Activated CD8-positive, alpha-beta memory T cell treated with anti-CD3 and anti-CD28 coated beads for 48 hours (primary cell): ENCODE data around the gene VAPB.
"Not testable (repeated sequence)": the region's sequence is repeated elsewhere in the genome, so short reads cannot be mapped to it uniquely, and the experiment has no call there.

ENCODE experiments used
- DNase-seq, 3 experiments: peaks; one replicate each; pipeline ENCODE4 v3.0.0-alpha.2; 2020; ENCODE audit warnings: low read depth in 2 of 3, low spot score in 2 of 3

VAPB gene

GRCh38 chr20:58406422-58407001 is 17.5 kb downstream of the VAPB start:
- no peak for DNase-seq

GRCh38 chr20:58407201-58407873 is 18.3 kb downstream of the VAPB start:
- DNase-seq = no peak

DNA sequence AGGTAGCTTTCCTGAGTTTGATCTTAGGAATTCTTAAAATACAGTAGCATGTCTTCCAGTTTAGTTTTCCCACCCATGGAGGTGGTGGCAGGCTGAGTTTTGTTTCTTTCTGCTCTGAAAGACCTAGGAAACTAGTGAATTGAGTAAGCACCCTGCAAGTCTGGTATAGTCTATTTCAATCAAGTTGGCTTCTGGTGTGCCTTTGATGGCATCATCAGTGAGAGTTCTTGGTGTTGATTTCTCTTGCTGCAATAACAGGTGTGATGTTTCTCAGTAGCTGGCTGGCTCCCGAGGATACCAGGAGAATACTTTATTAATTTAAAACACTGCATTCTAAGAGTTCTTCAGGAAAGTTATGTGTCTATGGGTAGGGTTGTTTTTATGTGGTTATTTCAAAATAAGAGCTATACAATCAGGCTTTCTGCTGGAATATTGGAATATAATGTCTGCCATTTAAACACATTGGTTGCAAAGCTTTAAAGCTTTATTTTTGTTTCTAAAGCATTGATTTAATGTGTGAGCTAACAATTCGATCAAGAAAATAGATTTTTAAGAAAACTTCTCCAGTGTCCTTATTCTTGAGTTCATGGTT is 19.0 kb downstream of the VAPB start:
- no peak for DNase-seq

GRCh38 chr20:58408603-58409246 is 19.7 kb downstream of the VAPB start:
- DNase-seq = no peak

GRCh38 chr20:58414216-58414615 is 25.2 kb downstream of the VAPB start:
- DNase-seq = not testable (repeated sequence)

DNA sequence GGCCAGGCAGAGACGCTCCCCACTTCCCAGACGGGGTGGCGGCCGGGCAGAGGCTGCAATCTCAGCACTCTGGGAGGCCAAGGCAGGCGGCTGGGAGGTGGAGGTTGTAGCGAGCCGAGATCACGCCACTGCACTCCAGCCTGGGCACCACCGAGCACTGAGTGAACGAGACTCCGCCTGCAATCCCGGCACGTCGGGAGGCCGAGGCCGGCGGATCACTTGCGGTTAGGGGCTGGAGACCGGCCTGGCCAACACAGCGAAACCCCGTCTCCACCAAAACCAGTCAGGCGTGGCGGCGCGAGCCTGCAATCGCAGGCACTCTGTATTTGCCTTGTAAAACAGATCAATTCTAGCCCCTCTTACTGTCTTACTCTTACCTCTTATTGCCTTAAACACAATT is 25.8 kb downstream of the VAPB start:
- not testable (repeated sequence) for DNase-seq

GRCh38 chr20:58416057-58416456 is 27.0 kb downstream of the VAPB start:
- no peak for DNase-seq

- no peak for DNase-seq
Observed at GRCh38 chr20:58416835-58417234, 27.8 kb downstream of the VAPB start.

DNA sequence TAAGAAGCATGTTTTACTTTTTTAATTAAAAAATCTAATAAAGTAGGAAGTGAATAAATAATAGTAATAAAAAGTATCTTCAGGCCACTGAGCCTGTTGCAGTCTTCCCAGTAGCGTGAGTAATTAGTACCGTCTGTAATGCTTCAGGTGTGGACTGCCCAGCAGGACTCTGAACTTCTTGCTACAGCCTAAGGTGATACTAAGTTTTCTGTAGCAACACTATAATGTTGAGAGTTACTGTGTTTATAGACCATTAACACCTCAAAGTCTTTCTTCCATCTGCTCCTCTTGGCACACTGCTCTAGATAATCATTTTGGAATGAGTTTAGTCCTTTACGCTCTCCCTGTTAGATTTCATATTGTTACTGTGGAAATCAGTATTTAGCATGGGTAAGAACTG is 28.4 kb downstream of the VAPB start:
- no peak for DNase-seq

DNA sequence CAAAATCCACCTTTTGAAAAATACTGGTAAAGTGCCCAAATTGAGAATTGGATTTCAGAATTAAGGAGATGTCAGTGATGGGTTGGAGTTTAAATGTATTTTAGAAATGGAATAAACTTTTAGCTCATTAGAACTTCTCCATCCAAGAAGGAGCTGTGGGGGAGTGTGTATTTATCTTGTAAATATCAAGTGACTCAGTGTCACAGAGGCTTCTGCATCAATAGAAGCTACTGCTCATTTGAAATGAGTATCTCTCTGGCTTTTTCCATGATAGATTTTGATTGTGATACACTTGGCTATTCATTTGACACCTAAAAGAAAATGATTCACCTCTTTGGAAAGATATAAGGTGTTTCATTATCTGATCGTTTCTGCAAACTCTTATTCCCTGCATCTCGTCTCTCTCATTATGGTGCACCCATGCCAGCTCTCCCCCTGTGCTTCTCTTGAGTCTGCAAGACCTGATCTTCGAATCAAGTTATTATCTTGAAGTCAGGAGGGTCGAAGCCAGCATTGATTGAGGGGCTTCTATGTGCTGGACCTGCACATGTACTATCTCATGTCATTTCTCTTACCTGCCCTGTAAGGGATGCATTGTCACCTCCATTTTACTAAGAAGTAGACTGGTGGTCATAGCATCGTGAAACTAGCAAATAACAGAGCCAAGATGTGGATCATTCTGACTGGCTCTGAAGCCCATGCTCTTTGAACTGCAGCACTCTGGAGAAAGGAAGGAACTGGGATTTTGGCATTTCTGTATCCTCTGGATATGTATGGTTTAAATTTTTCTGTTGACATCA is 30.1 kb downstream of the VAPB start:
- no peak for DNase-seq

DNA sequence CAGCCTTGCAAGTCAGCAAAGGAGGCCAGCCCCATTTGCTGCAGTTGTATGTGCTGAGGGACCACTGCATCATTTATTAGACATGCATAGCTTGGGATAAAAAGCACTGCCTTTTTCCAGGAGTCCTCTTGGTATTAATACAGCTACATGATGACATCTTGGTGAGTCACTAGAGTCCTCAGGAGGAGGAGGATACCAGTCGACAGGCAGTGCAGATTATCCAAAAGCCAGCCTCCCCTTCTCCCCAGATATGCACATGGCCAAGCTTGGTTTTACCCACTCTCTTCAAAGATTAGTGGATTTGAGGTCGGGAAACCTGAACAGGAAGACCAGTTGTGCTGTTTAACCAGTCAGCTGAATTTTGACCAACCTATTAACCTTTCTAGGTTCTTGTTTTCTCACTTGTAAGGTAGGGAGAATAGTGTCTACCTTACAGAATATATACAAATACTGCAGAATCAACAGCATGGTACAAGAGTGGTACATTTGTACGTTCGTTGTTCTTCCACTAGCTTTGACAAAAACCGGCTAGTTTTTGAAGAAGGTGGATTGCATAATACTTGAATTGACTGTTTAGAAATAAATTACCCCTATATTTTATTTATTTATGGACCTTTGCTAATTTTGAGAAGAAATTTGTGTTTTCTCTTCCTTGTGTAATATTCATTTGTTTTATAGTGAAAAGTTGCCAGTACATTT is 31.9 kb downstream of the VAPB start:
- DNase-seq = no peak

DNA sequence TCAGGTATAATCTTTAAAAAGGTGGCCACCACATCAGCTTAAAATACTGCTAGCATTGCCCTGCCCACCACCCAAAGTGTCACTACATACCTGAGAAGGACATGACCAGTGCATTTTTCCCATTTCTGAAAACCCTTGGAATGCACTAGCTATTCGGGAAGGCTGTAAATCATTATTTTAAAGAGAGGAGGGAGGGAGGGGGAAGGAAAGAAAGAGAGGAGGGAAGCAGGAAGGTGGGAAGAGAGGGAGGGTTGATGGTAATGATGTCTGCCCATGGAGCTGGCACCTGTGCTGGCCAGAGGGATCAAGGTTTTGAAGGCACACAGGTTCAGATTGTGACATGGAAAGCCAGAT is 32.4 kb downstream of the VAPB start:
- no peak for DNase-seq

DNA sequence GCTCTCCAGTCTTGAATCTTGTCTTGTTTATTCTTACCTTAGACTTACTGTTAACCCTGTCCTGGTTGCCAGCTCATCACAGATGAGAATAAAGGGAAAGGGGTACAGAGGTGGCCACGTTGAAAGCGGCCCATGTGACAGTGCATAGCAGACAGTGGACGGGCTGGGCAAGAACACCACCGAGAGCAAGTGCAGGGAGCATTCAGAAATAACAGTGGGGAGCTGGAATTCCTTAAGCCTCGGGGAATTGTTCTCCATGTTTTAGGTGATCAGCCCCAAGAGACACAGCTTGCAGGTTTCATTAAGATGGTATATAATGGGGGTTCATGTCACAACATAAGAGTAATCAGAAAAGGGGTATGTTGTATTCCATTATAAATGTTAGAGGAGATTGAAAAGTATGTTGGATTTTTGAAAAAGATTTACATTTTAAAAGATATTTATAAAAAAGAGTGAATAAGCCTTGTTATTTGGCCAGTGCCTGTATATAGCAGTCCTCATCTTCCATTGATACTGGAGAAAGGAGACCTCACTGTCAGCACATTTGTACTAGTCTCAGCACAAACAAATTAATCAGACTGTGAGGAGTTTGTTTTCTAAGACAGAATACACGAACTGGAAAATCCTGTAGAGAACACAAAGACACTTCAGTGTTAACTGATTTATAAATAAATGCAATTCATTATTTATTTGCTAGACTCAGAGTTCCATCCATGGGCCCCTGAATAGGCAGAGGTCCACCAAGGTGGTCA is 35.4 kb downstream of the VAPB start:
- DNase-seq = no peak

DNA sequence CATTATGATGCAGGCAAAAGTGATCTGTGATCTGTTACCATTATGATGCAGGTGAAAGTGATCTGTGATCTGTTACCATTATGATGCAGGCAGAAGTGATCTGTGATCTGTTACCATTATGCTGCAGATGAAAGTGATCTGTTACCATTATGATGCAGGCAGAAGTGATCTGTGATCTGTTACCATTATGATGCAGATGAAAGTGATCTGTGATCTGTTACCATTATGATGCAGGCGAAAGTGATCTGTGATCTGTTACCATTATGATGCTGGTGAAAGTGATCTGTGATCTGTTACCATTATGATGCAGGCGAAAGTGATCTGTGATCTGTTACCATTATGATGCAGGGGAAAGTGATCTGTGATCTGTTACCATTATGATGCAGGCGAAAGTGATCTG is 38.5 kb downstream of the VAPB start:
- DNase-seq = not testable (repeated sequence)

DNA sequence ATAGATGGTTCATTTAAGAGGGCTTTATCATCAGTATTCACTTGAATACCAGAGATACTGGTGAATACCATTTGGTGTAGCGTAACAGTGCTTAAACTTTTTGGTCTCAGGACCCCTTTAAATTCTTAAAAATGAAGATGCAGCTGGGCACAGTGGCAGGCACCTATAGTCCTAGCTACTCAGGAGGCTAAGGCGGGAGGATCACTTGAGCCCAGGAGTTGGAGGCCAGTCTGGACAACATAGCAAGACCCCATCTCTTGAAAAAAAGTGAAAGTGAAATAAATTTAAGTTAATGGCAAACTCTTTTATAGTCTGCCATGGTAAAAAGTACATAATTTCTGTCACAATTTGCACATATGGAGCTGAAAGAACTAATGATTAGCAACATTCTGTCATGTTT is 39.3 kb downstream of the VAPB start:
- DNase-seq = no peak

DNA sequence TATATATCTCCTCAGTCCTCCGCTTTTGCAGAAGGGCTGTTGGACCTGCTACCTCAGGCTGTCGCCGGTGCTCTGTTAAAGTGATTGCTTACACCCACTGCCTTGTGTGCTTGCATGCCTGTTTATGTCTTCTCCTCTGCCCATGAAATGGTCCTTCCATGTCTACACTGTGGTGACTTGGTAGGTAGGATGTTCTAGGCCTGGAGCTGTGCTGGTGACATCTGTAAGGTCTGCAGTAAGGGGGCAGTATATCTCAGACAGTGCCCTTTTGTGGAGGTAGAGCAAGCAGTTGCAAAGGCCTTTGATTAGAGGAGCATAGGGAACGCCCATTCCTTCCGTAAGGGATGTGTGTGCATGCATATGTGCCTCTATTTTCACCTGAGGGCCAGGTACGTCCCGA is 40.3 kb downstream of the VAPB start:
- DNase-seq = no peak

- no peak for DNase-seq
Observed at GRCh38 chr20:58431134-58431533, 42.1 kb downstream of the VAPB start.

GRCh38 chr20:58432186-58432954 is 43.3 kb downstream of the VAPB start:
- DNase-seq = no peak

DNA sequence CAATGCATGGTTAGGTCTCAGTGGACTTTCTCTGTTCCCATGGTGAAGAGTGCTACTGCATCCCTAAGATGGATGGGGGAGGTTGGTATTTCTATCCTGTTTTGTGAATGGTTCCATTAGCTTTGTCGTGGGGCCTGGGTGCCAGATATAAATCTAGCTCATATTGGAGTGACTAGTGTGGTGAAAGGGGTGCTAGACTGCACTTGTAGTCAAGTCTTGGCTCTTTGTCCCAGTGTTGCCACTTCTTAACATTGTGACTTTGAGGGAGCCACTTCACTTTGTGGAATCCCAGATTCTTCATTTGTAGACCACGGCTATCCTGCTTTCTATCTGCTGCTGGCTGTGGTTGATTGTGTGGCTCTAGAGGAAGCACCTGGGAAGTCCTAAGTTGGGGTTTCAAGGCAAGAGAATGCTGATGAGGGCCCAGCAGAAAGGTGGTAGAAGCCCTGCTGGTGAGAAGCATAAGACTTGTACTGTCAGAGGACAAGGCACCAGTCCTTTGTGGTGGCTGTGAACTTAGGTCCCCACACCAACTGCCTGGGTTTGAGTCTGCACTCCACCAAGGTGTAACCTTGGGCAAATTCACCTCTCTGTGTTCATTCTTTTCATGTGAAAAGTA is 44.1 kb downstream of the VAPB start:
- DNase-seq = no peak
